Trophoblast cell (in vitro differentiated cells and primary cell): ENCODE results near the gene IPO13.
A peak's percentile ranks its signal among the peaks of the same experiment; 100 is the strongest.

Source experiments
- DNase-seq, 2 donors: peaks; one replicate each; pipeline ENCODE4 v3.0.0-alpha.2; 2016
- H2AFZ ChIP-seq: 2 replicates; pipeline ENCODE4 v1.6.1; 2013; ENCODE audit warnings: low read length, moderate library complexity, mild to moderate bottlenecking; ENCODE audit not compliant: insufficient read depth, poor library complexity
- H2AK5ac ChIP-seq: 2 replicates; pipeline ENCODE4 v1.6.1; 2013; ENCODE audit warnings: mild to moderate bottlenecking, low read length
- H2BK120ac ChIP-seq: 2 replicates; pipeline ENCODE4 v1.6.1; 2013; ENCODE audit warnings: low read length, mild to moderate bottlenecking, moderate library complexity; ENCODE audit not compliant: insufficient read depth, poor library complexity
- H2BK12ac ChIP-seq: 2 replicates; pipeline ENCODE4 v1.6.1; 2013; ENCODE audit warnings: mild to moderate bottlenecking, low read length, moderate library complexity
- H2BK5ac ChIP-seq: 2 replicates; pipeline ENCODE4 v1.6.1; 2013; ENCODE audit warnings: low read length, low read depth, moderate library complexity, mild to moderate bottlenecking; ENCODE audit not compliant: poor library complexity
- H3K14ac ChIP-seq: 2 replicates; pipeline ENCODE4 v1.6.1; 2013; ENCODE audit warnings: mild to moderate bottlenecking, low read length
- H3K18ac ChIP-seq: 2 replicates; pipeline ENCODE4 v1.6.1; 2013; ENCODE audit warnings: mild to moderate bottlenecking, low read length
- H3K23ac ChIP-seq: 2 replicates; pipeline ENCODE4 v1.6.1; 2013; ENCODE audit warnings: low read length
- H3K27ac ChIP-seq: 2 replicates; pipeline ENCODE4 v1.5.1; 2013; ENCODE audit warnings: low read depth, mild to moderate bottlenecking, inconsistent platforms, low read length, moderate library complexity
- H3K27me3 ChIP-seq: 2 replicates; pipeline ENCODE4 v1.6.1; 2013; ENCODE audit warnings: inconsistent platforms, mild to moderate bottlenecking, low read length, moderate library complexity; ENCODE audit not compliant: insufficient read depth
- H3K36me3 ChIP-seq, 2 experiments: 1 replicate in 1 of 2; 2 replicates in 1 of 2; pipeline ENCODE4 v1.6.1; 2013; ENCODE audit warnings: low read length in 2 of 2, mild to moderate bottlenecking in 2 of 2, moderate library complexity in 1 of 2; ENCODE audit not compliant: insufficient read depth in 2 of 2, control insufficient read depth in 1 of 2
- H3K4ac ChIP-seq: 2 replicates; pipeline ENCODE4 v1.6.1; 2013; ENCODE audit warnings: low read depth, mild to moderate bottlenecking, low read length, moderate library complexity
- H3K4me1 ChIP-seq, 2 experiments: 1 replicate in 1 of 2; 2 replicates in 1 of 2; pipeline ENCODE4 v1.6.1; 2013; ENCODE audit warnings: low read length in 2 of 2, mild to moderate bottlenecking in 2 of 2, moderate library complexity in 1 of 2; ENCODE audit not compliant: insufficient read depth in 2 of 2, control insufficient read depth in 1 of 2
- H3K4me2 ChIP-seq: 2 replicates; pipeline ENCODE4 v1.6.1; 2013; ENCODE audit warnings: inconsistent platforms, mild to moderate bottlenecking, low read length, moderate library complexity
- H3K4me3 ChIP-seq: 2 replicates; pipeline ENCODE4 v1.5.1; 2013; ENCODE audit warnings: mild to moderate bottlenecking, low read depth, low read length, inconsistent platforms
- H3K79me1 ChIP-seq: one replicate; pipeline ENCODE4 v1.6.1; 2013; ENCODE audit warnings: low read length
- H3K79me2 ChIP-seq: 2 replicates; pipeline ENCODE4 v1.6.1; 2013; ENCODE audit warnings: low read length, mild to moderate bottlenecking; ENCODE audit not compliant: control insufficient read depth, insufficient read depth, poor library complexity
- H3K9ac ChIP-seq: 2 replicates; pipeline ENCODE4 v1.6.1; 2013; ENCODE audit warnings: mild to moderate bottlenecking, low read length
- H3K9me3 ChIP-seq: 2 replicates; pipeline ENCODE4 v1.6.1; 2013; ENCODE audit warnings: low read depth, mild to moderate bottlenecking, control low read depth, inconsistent platforms, low read length; ENCODE audit not compliant: insufficient read depth
- H4K12ac ChIP-seq: 2 replicates; pipeline ENCODE4 v1.6.1; 2013; ENCODE audit warnings: low read depth, mild to moderate bottlenecking, low read length, moderate library complexity
- H4K8ac ChIP-seq: 2 replicates; pipeline ENCODE4 v1.6.1; 2013; ENCODE audit warnings: low read depth, mild to moderate bottlenecking, low read length, moderate library complexity
- H4K91ac ChIP-seq: one replicate; pipeline ENCODE4 v1.6.1; 2013; ENCODE audit warnings: low read depth, mild to moderate bottlenecking, low read length, moderate library complexity
- WGBS: extraction: QIAGEN DNeasy Blood & Tissue Kit; methylation state at CpG from one replicate; pipeline ENCODE4 v1.1.7; 2013; ENCODE audit warnings: missing lambda C conversion rate; ENCODE audit not compliant: insufficient read length, insufficient coverage; ENCODE audit errors: extremely low coverage; 5-methylcytosine and 5-hydroxymethylcytosine counted together

The IPO13 gene

GRCh38 chr1:43932786-43933385 is 13.9 kb upstream of the IPO13 start:
- DNase-seq = peak; percentile 36 to 64
- Histone ChIP-seq H3K79me2 (no peaks in the 10 kb centered on the region), H2BK5ac (no peak overlapping the region), H3K4me3 (no peak overlapping the region), H3K23ac (peak overlapping the region; percentile 14), H3K9ac (no peak overlapping the region), H3K4me2 (peak overlapping the region; percentile 68), H3K27ac (no peak overlapping the region), H4K8ac (no peak overlapping the region), H3K14ac (no peak overlapping the region), H4K91ac (no peak overlapping the region), H2AK5ac (no peak overlapping the region), H3K4me1 (peaks cover 26 to 29% of the 10 kb centered on the region in 2 experiments), H2BK12ac (no peak overlapping the region), H3K9me3 (no peaks in the 10 kb centered on the region), H2AFZ (no peak overlapping the region), H4K12ac (no peak overlapping the region), H3K36me3 (no peaks in the 10 kb centered on the region), H3K79me1 (no peaks in the 10 kb centered on the region), H3K4ac (no peak overlapping the region), H3K27me3 (no peaks in the 10 kb centered on the region), H3K18ac (no peak overlapping the region), H2BK120ac (no peak overlapping the region)
- WGBS = no CpG with 5 or more reads among the region's 8 CpGs

GRCh38 chr1:43933386-43934100 is 13.2 kb upstream of the IPO13 start, which contains the start of gene ARTN:
TSS of gene ARTN (plus strand) at chr1:43933801. CDS start at chr1:43935657, 1,856 bp downstream.
- Histone ChIP-seq H3K9me3 (no peaks in the 10 kb centered on the region), H3K36me3 (no peaks in the 10 kb centered on the region), H2BK120ac (no peak within 1 kb of the TSS), H3K4me3 (no peak within 1 kb of the TSS), H3K79me2 (no peaks in the 10 kb centered on the region), H2AFZ (peak within 1 kb of the TSS; percentile 44), H3K4me2 (peak within 1 kb of the TSS; percentile 68), H3K14ac (no peak within 1 kb of the TSS), H3K27ac (no peak within 1 kb of the TSS), H3K23ac (peak within 1 kb of the TSS; percentile 14), H3K4me1 (peaks cover 26 to 29% of the 10 kb centered on the region in 2 experiments), H2BK5ac (no peak within 1 kb of the TSS), H3K9ac (no peak within 1 kb of the TSS), H3K79me1 (no peaks in the 10 kb centered on the region), H4K91ac (no peak within 1 kb of the TSS), H3K4ac (no peak within 1 kb of the TSS), H3K18ac (peak within 1 kb of the TSS; percentile 22), H3K27me3 (no peaks in the 10 kb centered on the region), H2BK12ac (peak within 1 kb of the TSS; percentile 2), H4K12ac (no peak within 1 kb of the TSS), H2AK5ac (no peak within 1 kb of the TSS), H4K8ac (peak within 1 kb of the TSS; percentile 17)
- WGBS = no CpG with 5 or more reads among the region's 42 CpGs
- peak in 1 of 2 donors; percentile 24 for DNase-seq

GRCh38 chr1:43934101-43934985 is 12.4 kb upstream of the IPO13 start:
- WGBS = no CpG with 5 or more reads among the region's 13 CpGs
- H2BK5ac ChIP-seq = no peak overlapping the region
- peaks cover 26 to 29% of the 10 kb centered on the region in 2 experiments for H3K4me1 ChIP-seq
- no peak overlapping the region for H3K9ac ChIP-seq
- DNase-seq = peak; percentile 71 to 83
- H2BK120ac ChIP-seq = no peak overlapping the region
- H3K4ac ChIP-seq = no peak overlapping the region
- no peak overlapping the region for H3K23ac ChIP-seq
- H3K27ac ChIP-seq = no peak overlapping the region
- H3K9me3 ChIP-seq = no peaks in the 10 kb centered on the region
- H3K18ac ChIP-seq = peak overlapping the region; percentile 22
- no peaks in the 10 kb centered on the region for H3K36me3 ChIP-seq
- H3K79me2 ChIP-seq = no peaks in the 10 kb centered on the region
- no peak overlapping the region for H4K8ac ChIP-seq
- H4K91ac ChIP-seq = no peak overlapping the region
- no peak overlapping the region for H4K12ac ChIP-seq
- H2AK5ac ChIP-seq = no peak overlapping the region
- no peak overlapping the region for H2AFZ ChIP-seq
- H3K27me3 ChIP-seq = no peaks in the 10 kb centered on the region
- no peak overlapping the region for H3K4me3 ChIP-seq
- H3K79me1 ChIP-seq = no peaks in the 10 kb centered on the region
- H3K4me2 ChIP-seq = no peak overlapping the region
- H2BK12ac ChIP-seq = peak overlapping the region; percentile 2
- no peak overlapping the region for H3K14ac ChIP-seq

- Histone ChIP-seq H2AK5ac (no peak overlapping the region), H3K79me1 (no peaks in the 10 kb centered on the region), H3K4me3 (no peak overlapping the region), H3K27me3 (no peaks in the 10 kb centered on the region), H2BK120ac (no peak overlapping the region), H3K9ac (no peak overlapping the region), H2AFZ (no peak overlapping the region), H3K4me2 (no peak overlapping the region), H3K79me2 (no peaks in the 10 kb centered on the region), H2BK12ac (no peak overlapping the region), H3K36me3 (no peaks in the 10 kb centered on the region), H4K12ac (no peak overlapping the region), H2BK5ac (no peak overlapping the region), H3K18ac (no peak overlapping the region), H3K4ac (no peak overlapping the region), H3K9me3 (no peaks in the 10 kb centered on the region), H3K14ac (no peak overlapping the region), H4K91ac (no peak overlapping the region), H3K27ac (no peak overlapping the region), H4K8ac (no peak overlapping the region), H3K23ac (no peak overlapping the region), H3K4me1 (peaks cover 21 to 25% of the 10 kb centered on the region in 2 experiments)
- no peak for DNase-seq
- WGBS = no CpG with 5 or more reads among the region's 5 CpGs
Observed at GRCh38 chr1:43934986-43935324, 11.8 kb upstream of the IPO13 start.
